Skeletal muscle tissue (tissue), 4 donors: ENCODE measurements around the gene ZNF549. TPM values are rescaled to one million over a fixed set of nuclear protein-coding genes. Genes with fewer than 3 reads are reported as not detected.
"Not testable (repeated sequence)": the region's sequence is repeated elsewhere in the genome, so short reads cannot be mapped to it uniquely, and the experiment has no call there.

Experiments
- H3K27ac ChIP-seq: one replicate; pipeline ENCODE4 v1.7.0; 2013; ENCODE audit warnings: mild to moderate bottlenecking, low read depth, low read length, inconsistent platforms
- H3K27me3 ChIP-seq, 3 donors: one replicate each; pipeline ENCODE4 v1.7.0; 2013; ENCODE audit warnings: low read length in 3 of 3; ENCODE audit not compliant: control insufficient read depth in 3 of 3, insufficient read depth in 3 of 3
- H3K36me3 ChIP-seq, 3 donors: one replicate each; pipeline ENCODE4 v1.7.0; 2013; ENCODE audit warnings: low read length in 3 of 3; ENCODE audit not compliant: control insufficient read depth in 3 of 3, insufficient read depth in 3 of 3
- H3K4me1 ChIP-seq, 3 donors: one replicate each; pipeline ENCODE4 v1.7.0; 2013; ENCODE audit warnings: low read length in 3 of 3, mild to moderate bottlenecking in 3 of 3; ENCODE audit not compliant: control insufficient read depth in 3 of 3, insufficient read depth in 3 of 3
- H3K4me3 ChIP-seq, 3 donors: one replicate each; pipeline ENCODE4 v1.7.0; 2013; ENCODE audit warnings: low read length in 3 of 3
- H3K9ac ChIP-seq, 3 donors: one replicate each; pipeline ENCODE4 v1.7.0; 2013; ENCODE audit warnings: low read length in 3 of 3, mild to moderate bottlenecking in 3 of 3, moderate library complexity in 2 of 3, low read depth in 1 of 3
- H3K9me3 ChIP-seq, 3 donors: one replicate each; pipeline ENCODE4 v1.7.0; 2013; ENCODE audit warnings: low read length in 3 of 3; ENCODE audit not compliant: control insufficient read depth in 3 of 3
- total RNA-seq: library from RNA; depleted of rRNA; stranded (reverse); fragments of >200 nt; gene quantifications from one replicate; pipeline ENCODE4 v1.2.3, GENCODE V29; 2014
- donor health status: Osteomylitis.

ZNF549 gene
- total RNA-seq, result 8.9 TPM

- Histone ChIP-seq H3K36me3 (peaks cover 8 to 15% (median 13%) of the 10 kb centered on the region in 3 donors), H3K27ac (peak within 1 kb of the TSS; percentile 71), H3K9me3 (peaks cover 0 to 8% (median 6%) of the 10 kb centered on the region in 3 donors), H3K27me3 (no peaks in the 10 kb centered on the region), H3K4me1 (peaks cover 5 to 13% (median 9%) of the 10 kb centered on the region in 3 donors), H3K9ac (peak within 1 kb of the TSS; percentile 91 to 96 (median 95)), H3K4me3 (peak within 1 kb of the TSS; percentile 85 to 96 (median 91))
These were observed at the start of gene ZNF549 for GRCh38 chr19:57527136-57527881. ZNF549 (plus strand) TSS chr19:57527356; CDS start chr19:57527574, 218 bp downstream.

GRCh38 chr19:57487477-57488298 lies 39.5 kb upstream of the ZNF549 start, which contains the start of gene ZNF419:
ZNF419 (plus strand) TSS chr19:57487750; CDS start chr19:57487951, 201 bp downstream.
- Histone ChIP-seq H3K27ac (peak within 1 kb of the TSS; percentile 30), H3K4me3 (peak within 1 kb of the TSS; percentile 89 to 99 (median 98)), H3K36me3 (peaks cover 15 to 21% (median 20%) of the 10 kb centered on the region in 3 donors), H3K9ac (peak within 1 kb of the TSS; percentile 89 to 95 (median 90))
- not testable (repeated sequence) for H3K9me3 ChIP-seq, H3K27me3 ChIP-seq, H3K4me1 ChIP-seq

GRCh38 chr19:57488299-57488644 lies 38.9 kb upstream of the ZNF549 start:
- peaks cover 19 to 27% (median 25%) of the 10 kb centered on the region in 3 donors for H3K36me3 ChIP-seq
- H3K9me3 ChIP-seq, H3K27me3 ChIP-seq, H3K27ac ChIP-seq, H3K4me1 ChIP-seq: not testable (repeated sequence)
- H3K9ac ChIP-seq, result peak overlapping the region in 1 of 3 donors; percentile 26
- peak overlapping the region; percentile 21 to 42 (median 38) for H3K4me3 ChIP-seq

GRCh38 chr19:57499332-57499679 lies 27.9 kb upstream of the ZNF549 start:
- not testable (repeated sequence) for H3K27ac ChIP-seq, H3K9ac ChIP-seq, H3K27me3 ChIP-seq, H3K4me1 ChIP-seq
- Histone ChIP-seq H3K36me3 (peaks cover 6 to 16% (median 12%) of the 10 kb centered on the region in 3 donors), H3K9me3 (peaks cover 0 to 11% (median 0%) of the 10 kb centered on the region in 3 donors), H3K4me3 (peak overlapping the region in 2 of 3 donors; percentile 88 to 90)

- peaks cover 8 to 15% (median 14%) of the 10 kb centered on the region in 3 donors for H3K36me3 ChIP-seq
- H3K27ac ChIP-seq, result peak within 1 kb of the TSS; percentile 82
- peaks cover 0 to 13% (median 0%) of the 10 kb centered on the region in 3 donors for H3K9me3 ChIP-seq
- peak within 1 kb of the TSS; percentile 65 to 90 (median 88) for H3K4me3 ChIP-seq
- not testable (repeated sequence) for H3K4me1 ChIP-seq, H3K27me3 ChIP-seq
- peak within 1 kb of the TSS; percentile 75 to 92 (median 91) for H3K9ac ChIP-seq
These were observed 27.3 kb upstream of the ZNF549 start, which contains the start of gene ZNF773 for GRCh38 chr19:57499680-57500395. ZNF773 (plus strand) TSS chr19:57499938; CDS start chr19:57500081, 143 bp downstream.

GRCh38 chr19:57500400-57500799 lies 26.8 kb upstream of the ZNF549 start:
- peak overlapping the region; percentile 54 to 65 (median 62) for H3K4me3 ChIP-seq
- peaks cover 11 to 20% (median 17%) of the 10 kb centered on the region in 3 donors for H3K36me3 ChIP-seq
- peaks cover 0 to 16% (median 0%) of the 10 kb centered on the region in 3 donors for H3K9me3 ChIP-seq
- peak overlapping the region; percentile 38 to 64 (median 43) for H3K9ac ChIP-seq
- H3K27me3 ChIP-seq, H3K4me1 ChIP-seq, H3K27ac ChIP-seq: not testable (repeated sequence)

- H3K27ac ChIP-seq, result no peak overlapping the region
- peaks cover 0 to 3% (median 0%) of the 10 kb centered on the region in 3 donors for H3K4me1 ChIP-seq
- peak overlapping the region in 1 of 3 donors; percentile 38 for H3K4me3 ChIP-seq
- peaks cover 36 to 43% (median 37%) of the 10 kb centered on the region in 3 donors for H3K36me3 ChIP-seq
- H3K27me3 ChIP-seq, result no peaks in the 10 kb centered on the region
- H3K9me3 ChIP-seq, result peaks cover 0 to 13% (median 0%) of the 10 kb centered on the region in 3 donors
- no peak overlapping the region for H3K9ac ChIP-seq
These were observed 21.0 kb upstream of the ZNF549 start for GRCh38 chr19:57506163-57506562.

- no peaks in the 10 kb centered on the region for H3K4me1 ChIP-seq
- peaks cover 37 to 51% (median 39%) of the 10 kb centered on the region in 3 donors for H3K36me3 ChIP-seq
- peak overlapping the region in 1 of 3 donors; percentile 31 for H3K4me3 ChIP-seq
- H3K27me3 ChIP-seq, result no peaks in the 10 kb centered on the region
- H3K27ac ChIP-seq, result no peak overlapping the region
- H3K9me3 ChIP-seq, result peaks cover 3 to 17% (median 12%) of the 10 kb centered on the region in 3 donors
- H3K9ac ChIP-seq, result no peak overlapping the region
These were observed 15.7 kb upstream of the ZNF549 start for GRCh38 chr19:57511484-57511883.

GRCh38 chr19:57512845-57513244 lies 14.3 kb upstream of the ZNF549 start:
- H3K4me3 ChIP-seq, result peak overlapping the region in 1 of 3 donors; percentile 55
- no peak overlapping the region for H3K9ac ChIP-seq
- no peaks in the 10 kb centered on the region for H3K4me1 ChIP-seq
- peaks cover 30 to 44% (median 33%) of the 10 kb centered on the region in 3 donors for H3K36me3 ChIP-seq
- peaks cover 3 to 15% (median 12%) of the 10 kb centered on the region in 3 donors for H3K9me3 ChIP-seq
- H3K27ac ChIP-seq, result no peak overlapping the region
- no peaks in the 10 kb centered on the region for H3K27me3 ChIP-seq
